GM21526 (cell line): ENCODE measurements around the gene PTDSS2.

Source experiments
- ATAC-seq: cut with Tn5 transposase; IDR thresholded peaks from one replicate; pipeline ENCODE4 v1.9.1; 2021; ENCODE audit warnings: moderate library complexity; ENCODE audit not compliant: unreplicated experiment, low FRiP score

The PTDSS2 gene

DNA sequence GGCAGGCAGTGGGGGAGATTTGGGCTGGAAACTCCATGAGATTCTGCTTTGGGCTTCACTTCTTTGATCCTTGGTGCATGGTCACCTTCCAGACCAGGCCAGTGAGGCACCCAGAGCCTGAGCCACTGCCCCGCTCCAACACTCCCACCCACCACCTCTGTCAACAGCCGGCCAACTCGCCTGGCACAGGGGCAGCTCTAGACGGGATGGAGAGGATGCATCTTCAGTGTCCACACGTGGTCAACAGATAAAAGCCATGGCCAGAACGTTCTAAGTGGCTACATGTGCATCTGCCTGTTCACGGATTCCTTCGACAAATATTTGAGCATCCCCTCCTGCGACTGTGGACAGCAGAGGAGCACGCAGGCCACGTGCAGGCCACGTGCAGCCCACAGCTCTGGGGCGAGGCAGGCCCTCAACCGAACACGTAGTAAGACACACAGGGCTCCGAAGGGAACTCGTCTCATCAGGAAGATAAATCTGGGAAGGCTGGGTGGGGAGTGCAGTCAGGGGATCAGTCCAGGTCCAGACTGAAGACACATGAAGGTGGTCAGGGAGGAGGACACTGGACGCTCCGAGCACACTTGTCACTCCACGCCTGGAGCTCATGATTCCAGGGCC lies 88.5 kb downstream of the PTDSS2 start:
- no peak for ATAC-seq

DNA sequence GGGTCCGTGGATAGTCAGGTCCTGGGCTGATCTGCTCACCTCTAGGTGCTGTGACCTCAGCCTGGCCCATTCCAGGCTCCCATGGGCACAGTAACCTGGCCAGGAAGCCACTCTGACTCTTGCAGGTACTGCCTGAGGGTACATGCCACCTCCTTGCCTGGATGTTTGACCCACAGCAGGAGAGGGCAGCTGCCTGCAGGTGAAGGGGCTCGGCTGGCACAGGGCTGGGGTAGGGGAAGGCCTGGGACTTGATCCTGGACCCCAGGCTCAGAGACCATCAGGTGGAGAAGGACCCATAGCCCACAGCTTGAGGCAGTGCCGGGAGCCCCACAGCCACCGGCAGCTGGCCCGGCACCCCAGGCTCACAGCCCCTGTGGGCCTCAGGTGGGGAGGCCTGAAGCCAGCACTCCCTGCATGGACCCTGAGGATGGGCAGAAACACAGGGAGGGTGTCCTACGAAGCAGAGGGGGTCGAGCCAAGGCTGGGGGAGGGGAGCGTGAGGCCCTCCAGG lies 89.9 kb downstream of the PTDSS2 start:
- ATAC-seq = no peak
